ENCODE data around the gene ATP6V1B1. TPM values are rescaled to one million over a fixed set of nuclear protein-coding genes. Genes with fewer than 3 reads are reported as not detected.

ATP6V1B1 gene
- total RNA-seq, 3 donors from 2014 or later (not counting 1 experiment from before 2014, with no cell fraction given): not detected

DNA sequence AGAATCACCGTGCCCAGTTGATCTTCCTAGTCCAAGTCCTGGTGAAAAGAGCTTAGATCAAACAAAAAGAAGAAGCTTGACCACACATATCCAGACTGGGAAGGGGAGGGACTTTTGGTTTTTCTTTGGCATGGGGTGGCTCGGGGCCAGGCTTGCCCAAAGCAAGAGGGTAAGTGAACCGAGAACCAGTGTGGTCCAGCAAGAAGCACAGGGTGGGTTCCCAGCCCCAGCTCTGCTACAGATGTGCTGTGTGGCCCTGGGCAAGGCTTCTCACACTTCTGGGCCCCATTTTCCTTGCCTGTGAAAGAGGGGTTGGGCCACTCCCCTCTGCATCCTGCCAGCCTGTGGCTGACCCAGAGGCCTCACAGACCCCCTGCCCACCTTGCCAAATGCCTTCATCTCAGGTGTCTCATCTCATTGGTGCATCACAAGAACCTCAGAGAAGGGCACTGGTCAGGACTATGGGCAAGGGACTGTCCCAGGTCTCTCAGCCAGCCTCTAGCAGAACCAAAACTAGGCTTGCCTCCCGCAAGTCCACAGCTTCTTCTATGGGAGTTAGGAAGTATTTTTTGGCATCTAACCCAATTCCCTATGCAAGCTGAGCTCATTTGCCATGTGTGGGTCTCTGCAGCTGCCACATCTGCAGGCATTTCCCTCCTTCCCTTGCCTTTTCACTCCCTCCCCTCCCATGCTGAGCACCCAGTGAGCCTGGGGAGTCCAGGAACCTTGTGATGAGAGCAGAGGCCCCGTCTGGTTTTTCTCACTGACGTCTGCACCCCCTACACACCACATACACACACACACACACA lies 6.9 kb downstream of the ATP6V1B1 start:
- Mint-ChIP-seq H3K4me3 (no peak overlapping the region), H3K4me1 (peaks cover 0 to 1% of the 10 kb centered on the region in 2 donors), H3K9me3 (no peaks in the 10 kb centered on the region), H3K36me3 (no peaks in the 10 kb centered on the region), H3K27ac (no peak overlapping the region), H3K27me3 (ENCODE audit: low read depth in 2 of 2) (peaks cover 0 to 20% of the 10 kb centered on the region in 2 donors)
- H3K4me3 ChIP-seq (ENCODE audit: low read length): no peak overlapping the region
- no peak overlapping the region for H3K27ac ChIP-seq (ENCODE audit: low read length)
- peaks cover 3% of the 10 kb centered on the region for H3K27me3 ChIP-seq (ENCODE audit: control insufficient read depth, insufficient read depth, low read length)
- intact Hi-C loops (cut with micrococcal nuclease): loop anchor here (10.0 kb wide), 1 partner anchor 638 kb away; the partner anchor contains the start of gene FAM136A
- TF ChIP-seq, protein P1, sequence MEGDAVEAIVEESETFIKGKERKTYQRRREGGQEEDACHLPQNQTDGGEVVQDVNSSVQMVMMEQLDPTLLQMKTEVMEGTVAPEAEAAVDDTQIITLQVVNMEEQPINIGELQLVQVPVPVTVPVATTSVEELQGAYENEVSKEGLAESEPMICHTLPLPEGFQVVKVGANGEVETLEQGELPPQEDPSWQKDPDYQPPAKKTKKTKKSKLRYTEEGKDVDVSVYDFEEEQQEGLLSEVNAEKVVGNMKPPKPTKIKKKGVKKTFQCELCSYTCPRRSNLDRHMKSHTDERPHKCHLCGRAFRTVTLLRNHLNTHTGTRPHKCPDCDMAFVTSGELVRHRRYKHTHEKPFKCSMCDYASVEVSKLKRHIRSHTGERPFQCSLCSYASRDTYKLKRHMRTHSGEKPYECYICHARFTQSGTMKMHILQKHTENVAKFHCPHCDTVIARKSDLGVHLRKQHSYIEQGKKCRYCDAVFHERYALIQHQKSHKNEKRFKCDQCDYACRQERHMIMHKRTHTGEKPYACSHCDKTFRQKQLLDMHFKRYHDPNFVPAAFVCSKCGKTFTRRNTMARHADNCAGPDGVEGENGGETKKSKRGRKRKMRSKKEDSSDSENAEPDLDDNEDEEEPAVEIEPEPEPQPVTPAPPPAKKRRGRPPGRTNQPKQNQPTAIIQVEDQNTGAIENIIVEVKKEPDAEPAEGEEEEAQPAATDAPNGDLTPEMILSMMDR (IDR thresholded peaks at IDR 0.05): no peak
- H3K36me3 ChIP-seq (ENCODE audit: control insufficient read depth, insufficient read depth, low read length): no peaks in the 10 kb centered on the region
- no peak for ATAC-seq
- no peaks in the 10 kb centered on the region for H3K4me1 ChIP-seq (ENCODE audit: control insufficient read depth, insufficient read depth, low read length)
- 67% methylated on average over 4 of the region's 6 CpGs for WGBS (ENCODE audit: insufficient coverage)
- no peaks in the 10 kb centered on the region for H3K9me3 ChIP-seq (ENCODE audit: control insufficient read depth, insufficient read depth, low read length)
- DNase-seq: no peak

GRCh38 chr2:70943205-70943871 lies 7.6 kb downstream of the ATP6V1B1 start:
- no peaks in the 10 kb centered on the region for H3K9me3 ChIP-seq (ENCODE audit: control insufficient read depth, insufficient read depth, low read length)
- peaks cover 3% of the 10 kb centered on the region for H3K4me1 ChIP-seq (ENCODE audit: control insufficient read depth, insufficient read depth, low read length)
- H3K4me3 ChIP-seq (ENCODE audit: low read length): no peak overlapping the region
- 90% methylated on average over 11 of the region's 11 CpGs for WGBS (ENCODE audit: insufficient coverage)
- no peak overlapping the region for H3K27ac ChIP-seq (ENCODE audit: low read length)
- DNase-seq (peak in 1 of 2 donors; percentile 12), ATAC-seq (no peak)
- H3K9me3 Mint-ChIP-seq: no peaks in the 10 kb centered on the region
- H3K27ac Mint-ChIP-seq: no peak overlapping the region
- H3K4me1 Mint-ChIP-seq: peaks cover 6 to 9% of the 10 kb centered on the region in 2 donors
- no peak overlapping the region for H3K4me3 Mint-ChIP-seq
- H3K27me3 ChIP-seq (ENCODE audit: control insufficient read depth, insufficient read depth, low read length): peaks cover 3% of the 10 kb centered on the region
- no peaks in the 10 kb centered on the region for H3K36me3 Mint-ChIP-seq
- peaks cover 7 to 23% of the 10 kb centered on the region in 2 donors for H3K27me3 Mint-ChIP-seq (ENCODE audit: low read depth in 2 of 2)
- H3K36me3 ChIP-seq (ENCODE audit: control insufficient read depth, insufficient read depth, low read length): no peaks in the 10 kb centered on the region
- intact Hi-C loops (cut with micrococcal nuclease): loop anchor here (10.0 kb wide), 1 partner anchor 639 kb away; the partner anchor contains the start of gene FAM136A
- TF ChIP-seq, protein P1 (IDR thresholded peaks at IDR 0.05): no peak

- intact Hi-C loops (cut with micrococcal nuclease): loop anchor here (10.0 kb wide), 1 partner anchor 639 kb away; the partner anchor contains the start of gene FAM136A
- ATAC-seq (no peak), DNase-seq (no peak)
- Histone ChIP-seq H3K9me3 (ENCODE audit: control insufficient read depth, insufficient read depth, low read length) (no peaks in the 10 kb centered on the region), H3K4me3 (ENCODE audit: low read length) (no peak overlapping the region), H3K4me1 (ENCODE audit: control insufficient read depth, insufficient read depth, low read length) (peaks cover 7% of the 10 kb centered on the region), H3K27me3 (ENCODE audit: control insufficient read depth, insufficient read depth, low read length) (peaks cover 3% of the 10 kb centered on the region), H3K36me3 (ENCODE audit: control insufficient read depth, insufficient read depth, low read length) (no peaks in the 10 kb centered on the region), H3K27ac (ENCODE audit: low read length) (no peak overlapping the region)
- no peaks in the 10 kb centered on the region for H3K9me3 Mint-ChIP-seq
- H3K36me3 Mint-ChIP-seq: no peaks in the 10 kb centered on the region
- H3K27me3 Mint-ChIP-seq (ENCODE audit: low read depth in 2 of 2): peaks cover 11 to 21% of the 10 kb centered on the region in 2 donors
- TF ChIP-seq, protein P1 (IDR thresholded peaks at IDR 0.05): no peak
- no peak overlapping the region for H3K27ac Mint-ChIP-seq
- H3K4me1 Mint-ChIP-seq: peaks cover 9 to 11% of the 10 kb centered on the region in 2 donors
- no peak overlapping the region for H3K4me3 Mint-ChIP-seq
- 88% methylated on average over 4 of the region's 4 CpGs for WGBS (ENCODE audit: insufficient coverage)
These were observed 8.5 kb downstream of the ATP6V1B1 start for GRCh38 chr2:70944111-70944690.

All from natural killer cell (primary cell).